Right forelimb (tissue), 1 donor: ENCODE measurements around the gene PTGR3.
A peak's percentile ranks its signal among the peaks of the same experiment; 100 is the strongest.

Experiments used
- DNase-seq: peaks from one replicate; pipeline ENCODE4 v3.0.0-alpha.2; 2018

PTGR3 gene

GRCh38 chr18:75209129-75209950, at the start of gene PTGR3:
Gene PTGR3, minus strand, starts transcription at chr18:75209139. Its CDS starts 81 bp downstream, at chr18:75209058.
- peak; percentile 92 for DNase-seq

GRCh38 chr18:75257605-75258004, 48.7 kb upstream of the PTGR3 start:
- DNase-seq, result no peak

GRCh38 chr18:75256376-75256775, 47.4 kb upstream of the PTGR3 start:
- no peak for DNase-seq

- no peak for DNase-seq
Observed at GRCh38 chr18:75255094-75255493, 46.2 kb upstream of the PTGR3 start.

GRCh38 chr18:75253784-75254183, 44.8 kb upstream of the PTGR3 start:
- DNase-seq, result no peak

- no peak for DNase-seq
Observed at GRCh38 chr18:75253043-75253442, 44.1 kb upstream of the PTGR3 start.

GRCh38 chr18:75252136-75252535, 43.2 kb upstream of the PTGR3 start:
- DNase-seq, result no peak

GRCh38 chr18:75251466-75251865, 42.5 kb upstream of the PTGR3 start:
- DNase-seq, result no peak

GRCh38 chr18:75250471-75250821, 41.5 kb upstream of the PTGR3 start:
- no peak for DNase-seq

- no peak for DNase-seq
Observed at GRCh38 chr18:75249672-75250470, 40.9 kb upstream of the PTGR3 start.

- no peak for DNase-seq
Observed at GRCh38 chr18:75249175-75249518, 40.2 kb upstream of the PTGR3 start.

GRCh38 chr18:75248426-75249174, 39.7 kb upstream of the PTGR3 start:
- DNase-seq, result no peak

GRCh38 chr18:75247611-75248421, 38.9 kb upstream of the PTGR3 start:
- DNase-seq, result no peak

GRCh38 chr18:75246721-75247610, 38.0 kb upstream of the PTGR3 start:
- no peak for DNase-seq

- DNase-seq, result no peak
Observed at GRCh38 chr18:75244351-75245313, 35.7 kb upstream of the PTGR3 start.

GRCh38 chr18:75241705-75242104, 32.8 kb upstream of the PTGR3 start:
- DNase-seq, result no peak

- DNase-seq, result no peak
Observed at GRCh38 chr18:75240433-75240832, 31.5 kb upstream of the PTGR3 start.

- DNase-seq, result no peak
Observed at GRCh38 chr18:75238786-75239185, 29.8 kb upstream of the PTGR3 start.

- no peak for DNase-seq
Observed at GRCh38 chr18:75238100-75238499, 29.2 kb upstream of the PTGR3 start.

GRCh38 chr18:75235896-75236295, 27.0 kb upstream of the PTGR3 start:
- DNase-seq, result no peak
